HG03066 (cell line): ENCODE data around the gene PHF20.
"Not testable (repeated sequence)": the region's sequence is repeated elsewhere in the genome, so short reads cannot be mapped to it uniquely, and the experiment has no call there.

ENCODE experiments used
- ATAC-seq: cut with Tn5 transposase; IDR thresholded peaks from one replicate; pipeline ENCODE4 v1.9.1; 2021; ENCODE audit warnings: low read depth; ENCODE audit not compliant: unreplicated experiment

PHF20 gene

GRCh38 chr20:35773154-35773751 lies 1.4 kb downstream of the PHF20 start:
- ATAC-seq: no peak

- no peak for ATAC-seq
These were observed 2.6 kb downstream of the PHF20 start for GRCh38 chr20:35774391-35774790.

GRCh38 chr20:35776513-35777101 lies 4.8 kb downstream of the PHF20 start:
- ATAC-seq: no peak

GRCh38 chr20:35783811-35784210 lies 12.0 kb downstream of the PHF20 start:
- not testable (repeated sequence) for ATAC-seq

GRCh38 chr20:35785541-35785940 lies 13.7 kb downstream of the PHF20 start:
- not testable (repeated sequence) for ATAC-seq

GRCh38 chr20:35788796-35789195 lies 17.0 kb downstream of the PHF20 start:
- no peak for ATAC-seq

- no peak for ATAC-seq
These were observed 19.3 kb downstream of the PHF20 start for GRCh38 chr20:35791097-35791496.

GRCh38 chr20:35791821-35792220 lies 20.0 kb downstream of the PHF20 start:
- ATAC-seq: no peak

GRCh38 chr20:35792740-35793139 lies 20.9 kb downstream of the PHF20 start:
- ATAC-seq: no peak

- no peak for ATAC-seq
These were observed 24.8 kb downstream of the PHF20 start for GRCh38 chr20:35796571-35796970.

- ATAC-seq: no peak
These were observed 30.1 kb downstream of the PHF20 start for GRCh38 chr20:35801865-35802264.

- no peak for ATAC-seq
These were observed 34.3 kb downstream of the PHF20 start for GRCh38 chr20:35806075-35806474.

GRCh38 chr20:35807877-35808276 lies 36.1 kb downstream of the PHF20 start:
- ATAC-seq: no peak

- ATAC-seq: no peak
These were observed 48.9 kb downstream of the PHF20 start for GRCh38 chr20:35820715-35821114.

GRCh38 chr20:35821807-35822242 lies 50.0 kb downstream of the PHF20 start:
- no peak for ATAC-seq

GRCh38 chr20:35823147-35823546 lies 51.3 kb downstream of the PHF20 start:
- ATAC-seq: no peak

- no peak for ATAC-seq
These were observed 52.1 kb downstream of the PHF20 start for GRCh38 chr20:35823937-35824336.

GRCh38 chr20:35826397-35826998 lies 54.7 kb downstream of the PHF20 start:
- no peak for ATAC-seq

GRCh38 chr20:35828434-35828833 lies 56.6 kb downstream of the PHF20 start:
- no peak for ATAC-seq

- no peak for ATAC-seq
These were observed 57.1 kb downstream of the PHF20 start for GRCh38 chr20:35828916-35829315.

- no peak for ATAC-seq
These were observed 58.4 kb downstream of the PHF20 start for GRCh38 chr20:35830264-35830663.

- no peak for ATAC-seq
These were observed 59.2 kb downstream of the PHF20 start for GRCh38 chr20:35831029-35831428.
